ENCODE measurements around the gene ARHGAP26. TPM values are rescaled to one million over a fixed set of nuclear protein-coding genes. Genes with fewer than 3 reads are reported as not detected.

The ARHGAP26 gene
- total RNA-seq, 1 experiment from 2014 or later = 34.5 TPM

DNA sequence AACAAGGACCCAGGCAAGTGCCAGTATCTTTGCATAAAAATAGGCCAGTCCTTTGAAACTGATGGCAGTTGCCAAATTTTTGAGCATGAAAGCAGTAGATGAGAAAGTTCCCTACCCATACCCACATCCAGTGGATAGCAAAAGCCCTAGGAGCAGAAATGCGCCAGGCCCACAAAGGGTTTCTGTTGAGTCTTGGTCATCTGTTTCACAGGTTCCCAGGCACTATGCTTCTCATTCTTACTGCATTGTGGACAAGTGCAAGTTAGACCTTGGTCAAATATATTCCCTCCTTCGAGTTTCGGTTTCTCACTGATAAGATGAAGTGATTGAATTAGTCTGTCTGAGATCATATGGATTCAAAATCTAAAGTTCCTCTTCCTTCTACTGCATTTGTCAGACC, 481.0 kb downstream of the ARHGAP26 start:
- H3K36me3 ChIP-seq (ENCODE audit: control insufficient read depth in 1 of 2, insufficient read depth in 2 of 2, low read length in 2 of 2) = no peaks in the 10 kb centered on the region
- BruUV-seq (replicated peaks) = no TSS peak

More for the DNA sequence above, 481.0 kb downstream of the ARHGAP26 start:
- H4K20me1 ChIP-seq (ENCODE audit: insufficient read depth) = no peaks in the 10 kb centered on the region
- H3K4me1 ChIP-seq (ENCODE audit: control insufficient read depth in 1 of 2, insufficient read depth in 2 of 2, low read length in 2 of 2) = peaks cover 16 to 28% of the 10 kb centered on the region in 2 experiments
- ChIA-PET CTCF (no interaction called here), RAD21 (ENCODE audit: low non-redundant PET in 1 of 2, low total read pairs in 2 of 2, uncharacterized antibody in 2 of 2, unreplicated experiment in 2 of 2) (no interaction called here), POLR2A (no interaction called here)
- no peak overlapping the region for H3K27ac ChIP-seq (ENCODE audit: low read depth, low read length)
- TF ChIP-seq, protein P1, sequence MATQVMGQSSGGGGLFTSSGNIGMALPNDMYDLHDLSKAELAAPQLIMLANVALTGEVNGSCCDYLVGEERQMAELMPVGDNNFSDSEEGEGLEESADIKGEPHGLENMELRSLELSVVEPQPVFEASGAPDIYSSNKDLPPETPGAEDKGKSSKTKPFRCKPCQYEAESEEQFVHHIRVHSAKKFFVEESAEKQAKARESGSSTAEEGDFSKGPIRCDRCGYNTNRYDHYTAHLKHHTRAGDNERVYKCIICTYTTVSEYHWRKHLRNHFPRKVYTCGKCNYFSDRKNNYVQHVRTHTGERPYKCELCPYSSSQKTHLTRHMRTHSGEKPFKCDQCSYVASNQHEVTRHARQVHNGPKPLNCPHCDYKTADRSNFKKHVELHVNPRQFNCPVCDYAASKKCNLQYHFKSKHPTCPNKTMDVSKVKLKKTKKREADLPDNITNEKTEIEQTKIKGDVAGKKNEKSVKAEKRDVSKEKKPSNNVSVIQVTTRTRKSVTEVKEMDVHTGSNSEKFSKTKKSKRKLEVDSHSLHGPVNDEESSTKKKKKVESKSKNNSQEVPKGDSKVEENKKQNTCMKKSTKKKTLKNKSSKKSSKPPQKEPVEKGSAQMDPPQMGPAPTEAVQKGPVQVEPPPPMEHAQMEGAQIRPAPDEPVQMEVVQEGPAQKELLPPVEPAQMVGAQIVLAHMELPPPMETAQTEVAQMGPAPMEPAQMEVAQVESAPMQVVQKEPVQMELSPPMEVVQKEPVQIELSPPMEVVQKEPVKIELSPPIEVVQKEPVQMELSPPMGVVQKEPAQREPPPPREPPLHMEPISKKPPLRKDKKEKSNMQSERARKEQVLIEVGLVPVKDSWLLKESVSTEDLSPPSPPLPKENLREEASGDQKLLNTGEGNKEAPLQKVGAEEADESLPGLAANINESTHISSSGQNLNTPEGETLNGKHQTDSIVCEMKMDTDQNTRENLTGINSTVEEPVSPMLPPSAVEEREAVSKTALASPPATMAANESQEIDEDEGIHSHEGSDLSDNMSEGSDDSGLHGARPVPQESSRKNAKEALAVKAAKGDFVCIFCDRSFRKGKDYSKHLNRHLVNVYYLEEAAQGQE (IDR thresholded peaks at IDR 0.05; ENCODE audit: low read depth) = no peak
- TF ChIP-seq, protein P2, sequence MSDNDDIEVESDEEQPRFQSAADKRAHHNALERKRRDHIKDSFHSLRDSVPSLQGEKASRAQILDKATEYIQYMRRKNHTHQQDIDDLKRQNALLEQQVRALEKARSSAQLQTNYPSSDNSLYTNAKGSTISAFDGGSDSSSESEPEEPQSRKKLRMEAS (IDR thresholded peaks at IDR 0.05) = no peak
- TF ChIP-seq EGR1 (IDR thresholded peaks at IDR 0.05; ENCODE audit: low read depth) (no peak), ZFX (IDR thresholded peaks at IDR 0.05) (no peak), YY1 (IDR thresholded peaks at IDR 0.05; ENCODE audit: extremely low read depth, insufficient replicate concordance, low read depth, low read length) (no peak), EZH2phosphoT487 (IDR thresholded peaks at IDR 0.05; ENCODE audit: borderline replicate concordance) (no peak), SP1 (IDR thresholded peaks at IDR 0.05; ENCODE audit: low read depth) (no peak), POLR2AphosphoS5 (IDR thresholded peaks at IDR 0.05; ENCODE audit: low read depth, low read length) (no peak), SRF (IDR thresholded peaks at IDR 0.05; ENCODE audit: low read depth) (no peak), EZH2 (IDR thresholded peaks at IDR 0.05) (no peak)
- TF ChIP-seq, protein P3, sequence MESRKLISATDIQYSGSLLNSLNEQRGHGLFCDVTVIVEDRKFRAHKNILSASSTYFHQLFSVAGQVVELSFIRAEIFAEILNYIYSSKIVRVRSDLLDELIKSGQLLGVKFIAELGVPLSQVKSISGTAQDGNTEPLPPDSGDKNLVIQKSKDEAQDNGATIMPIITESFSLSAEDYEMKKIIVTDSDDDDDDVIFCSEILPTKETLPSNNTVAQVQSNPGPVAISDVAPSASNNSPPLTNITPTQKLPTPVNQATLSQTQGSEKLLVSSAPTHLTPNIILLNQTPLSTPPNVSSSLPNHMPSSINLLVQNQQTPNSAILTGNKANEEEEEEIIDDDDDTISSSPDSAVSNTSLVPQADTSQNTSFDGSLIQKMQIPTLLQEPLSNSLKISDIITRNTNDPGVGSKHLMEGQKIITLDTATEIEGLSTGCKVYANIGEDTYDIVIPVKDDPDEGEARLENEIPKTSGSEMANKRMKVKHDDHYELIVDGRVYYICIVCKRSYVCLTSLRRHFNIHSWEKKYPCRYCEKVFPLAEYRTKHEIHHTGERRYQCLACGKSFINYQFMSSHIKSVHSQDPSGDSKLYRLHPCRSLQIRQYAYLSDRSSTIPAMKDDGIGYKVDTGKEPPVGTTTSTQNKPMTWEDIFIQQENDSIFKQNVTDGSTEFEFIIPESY (IDR thresholded peaks at IDR 0.05; ENCODE audit: extremely low read depth, insufficient replicate concordance, low read length) = no peak
- TF ChIP-seq, protein P4, sequence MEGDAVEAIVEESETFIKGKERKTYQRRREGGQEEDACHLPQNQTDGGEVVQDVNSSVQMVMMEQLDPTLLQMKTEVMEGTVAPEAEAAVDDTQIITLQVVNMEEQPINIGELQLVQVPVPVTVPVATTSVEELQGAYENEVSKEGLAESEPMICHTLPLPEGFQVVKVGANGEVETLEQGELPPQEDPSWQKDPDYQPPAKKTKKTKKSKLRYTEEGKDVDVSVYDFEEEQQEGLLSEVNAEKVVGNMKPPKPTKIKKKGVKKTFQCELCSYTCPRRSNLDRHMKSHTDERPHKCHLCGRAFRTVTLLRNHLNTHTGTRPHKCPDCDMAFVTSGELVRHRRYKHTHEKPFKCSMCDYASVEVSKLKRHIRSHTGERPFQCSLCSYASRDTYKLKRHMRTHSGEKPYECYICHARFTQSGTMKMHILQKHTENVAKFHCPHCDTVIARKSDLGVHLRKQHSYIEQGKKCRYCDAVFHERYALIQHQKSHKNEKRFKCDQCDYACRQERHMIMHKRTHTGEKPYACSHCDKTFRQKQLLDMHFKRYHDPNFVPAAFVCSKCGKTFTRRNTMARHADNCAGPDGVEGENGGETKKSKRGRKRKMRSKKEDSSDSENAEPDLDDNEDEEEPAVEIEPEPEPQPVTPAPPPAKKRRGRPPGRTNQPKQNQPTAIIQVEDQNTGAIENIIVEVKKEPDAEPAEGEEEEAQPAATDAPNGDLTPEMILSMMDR (IDR thresholded peaks at IDR 0.05 in 2 of 3, conservative IDR thresholded peaks at IDR 0.05 in 1 of 3; ENCODE audit: borderline replicate concordance in 1 of 3, insufficient read depth in 1 of 3, low read depth in 2 of 3, low read length in 2 of 3) = no peak
- intact Hi-C loops (cut with micrococcal nuclease) = no loop called here
- H3K9me3 ChIP-seq (ENCODE audit: control insufficient read depth in 1 of 2, insufficient read depth in 1 of 2, low read depth in 1 of 2, low read length in 2 of 2) = no peaks in the 10 kb centered on the region
- no peak overlapping the region for H2AFZ ChIP-seq (ENCODE audit: low read depth, low read length, poor library complexity, severe bottlenecking)
- no peak for ATAC-seq
- no peak for DNase-seq (ENCODE audit: low read depth, low spot score)
- no peaks in the 10 kb centered on the region for H3K27me3 ChIP-seq (ENCODE audit: insufficient read depth, low read length)
- no peak overlapping the region for H3K4me3 ChIP-seq (replicated peaks in 1 of 2; ENCODE audit: low read depth in 1 of 2, low read length in 2 of 2)
- H3K4me2 ChIP-seq (ENCODE audit: low read length) = no peak overlapping the region
- H3K79me2 ChIP-seq (ENCODE audit: insufficient read depth, low read length) = no peaks in the 10 kb centered on the region
- no peaks in the 10 kb centered on the region for H3K9me2 ChIP-seq (ENCODE audit: insufficient read depth)
- H3K9ac ChIP-seq (ENCODE audit: low read length) = no peak overlapping the region
